Stimulated activated memory B cell treated with anti-CD40 and anti-IgM and Interleukin-4, amounts not matched to agents 10 μg/mL and 1 μg/mL and 100 μg/mL, for 72 hours (primary cell): ENCODE results near the gene RAB3B.
"Not testable (repeated sequence)": the region's sequence is repeated elsewhere in the genome, so short reads cannot be mapped to it uniquely, and the experiment has no call there.

Experiments
- ATAC-seq: fragments of 150-1000 bp; cut with Tn5 transposase; 2 replicates; pipeline ENCODE4 v1.10.0; 2021
- H3K27ac Mint-ChIP-seq: one replicate; pipeline ENCODE4 v1.8.0; 2022; ENCODE audit warnings: mild to moderate bottlenecking, mixed read lengths
- H3K27me3 Mint-ChIP-seq: one replicate; pipeline ENCODE4 v1.8.0; 2022; ENCODE audit warnings: mixed read lengths
- H3K36me3 Mint-ChIP-seq: one replicate; pipeline ENCODE4 v1.8.0; 2022; ENCODE audit warnings: mixed read lengths
- H3K4me1 Mint-ChIP-seq: one replicate; pipeline ENCODE4 v1.8.0; 2022; ENCODE audit warnings: mixed read lengths
- H3K4me3 Mint-ChIP-seq: one replicate; pipeline ENCODE4 v1.8.0; 2022; ENCODE audit warnings: mild to moderate bottlenecking, moderate library complexity, mixed read lengths
- H3K9me3 Mint-ChIP-seq: one replicate; pipeline ENCODE4 v1.8.0; 2022; ENCODE audit warnings: mixed read lengths

Gene RAB3B

GRCh38 chr1:51968632-51969031, 21.9 kb downstream of the RAB3B start:
- no peaks in the 10 kb centered on the region for H3K9me3 Mint-ChIP-seq
- no peak overlapping the region for H3K27ac Mint-ChIP-seq
- no peaks in the 10 kb centered on the region for H3K36me3 Mint-ChIP-seq
- no peak overlapping the region for H3K4me3 Mint-ChIP-seq
- no peaks in the 10 kb centered on the region for H3K4me1 Mint-ChIP-seq
- peaks cover 13% of the 10 kb centered on the region for H3K27me3 Mint-ChIP-seq
- no peak for ATAC-seq

DNA sequence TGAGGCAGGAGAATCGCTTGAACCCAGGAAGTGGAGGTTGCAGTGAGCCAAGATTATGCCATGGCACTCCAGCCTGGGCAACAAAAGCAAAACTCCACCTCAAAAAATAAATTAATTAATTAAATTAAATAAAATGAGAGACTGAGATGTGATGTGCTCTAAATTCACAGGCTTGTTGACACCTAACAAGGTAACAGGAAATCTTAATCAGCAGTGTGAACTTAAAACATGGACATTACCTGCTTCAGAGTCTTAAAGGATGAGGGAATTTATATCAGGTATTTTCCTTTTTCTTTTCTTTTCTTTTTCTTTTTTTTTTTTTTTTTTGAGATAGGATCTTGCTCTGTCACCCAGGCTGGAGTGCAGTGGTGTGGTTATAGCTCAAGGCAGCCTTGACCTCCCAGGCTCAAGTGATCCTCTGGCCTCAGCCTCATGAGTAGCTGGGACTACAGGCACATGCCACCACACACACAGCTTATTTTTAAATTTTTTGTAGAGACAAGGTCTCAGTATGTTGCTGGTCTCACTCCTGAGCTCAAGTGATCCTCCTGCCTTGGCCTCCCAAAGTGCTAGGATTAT, 23.2 kb downstream of the RAB3B start:
- not testable (repeated sequence) for H3K4me1 Mint-ChIP-seq, H3K4me3 Mint-ChIP-seq, H3K9me3 Mint-ChIP-seq, ATAC-seq, H3K36me3 Mint-ChIP-seq, H3K27ac Mint-ChIP-seq
- H3K27me3 Mint-ChIP-seq, result peaks cover 13% of the 10 kb centered on the region

GRCh38 chr1:51966559-51966958, 23.9 kb downstream of the RAB3B start:
- Mint-ChIP-seq H3K27ac (no peak overlapping the region), H3K4me1 (no peaks in the 10 kb centered on the region), H3K9me3 (no peaks in the 10 kb centered on the region), H3K27me3 (peaks cover 13% of the 10 kb centered on the region), H3K4me3 (no peak overlapping the region), H3K36me3 (no peaks in the 10 kb centered on the region)
- no peak for ATAC-seq

- no peak overlapping the region for H3K4me3 Mint-ChIP-seq
Measured at GRCh38 chr1:51964309-51964696, 26.2 kb downstream of the RAB3B start.

DNA sequence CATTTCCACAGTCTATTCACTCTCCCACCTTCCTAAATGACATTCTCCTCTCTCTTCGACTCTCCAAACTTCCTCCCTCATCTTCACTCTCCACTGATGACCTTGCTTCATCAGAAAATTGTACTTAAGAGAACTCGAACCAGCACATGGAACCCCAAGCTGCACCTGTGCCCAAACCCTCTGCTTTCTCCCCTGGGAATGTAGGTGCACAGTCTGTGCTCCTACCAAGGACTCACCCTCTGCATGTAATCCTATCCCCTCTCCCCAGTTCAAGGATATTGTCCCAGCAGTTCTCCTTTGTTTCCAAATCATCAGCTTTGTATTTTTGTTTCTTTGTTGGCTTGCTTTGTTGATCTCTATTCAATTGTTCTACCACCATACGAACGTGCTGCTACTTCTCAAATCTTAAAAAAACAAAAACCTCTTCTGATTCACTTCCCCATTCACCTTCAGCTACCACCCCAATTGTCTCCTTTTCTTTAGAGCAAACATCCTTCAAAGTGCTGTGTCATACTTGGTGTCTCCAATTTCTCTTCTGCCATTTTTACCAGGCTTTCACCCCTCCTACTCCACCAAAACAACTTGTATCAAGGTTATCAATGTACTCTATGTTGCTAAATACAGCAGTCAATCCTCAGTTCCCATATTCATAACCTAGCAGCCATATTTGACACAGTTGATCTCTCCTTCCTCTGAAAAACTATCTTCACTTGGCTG, 26.8 kb downstream of the RAB3B start:
- peaks cover 5% of the 10 kb centered on the region for H3K4me1 Mint-ChIP-seq
- no peak overlapping the region for H3K4me3 Mint-ChIP-seq
- H3K9me3 Mint-ChIP-seq, result no peaks in the 10 kb centered on the region
- no peaks in the 10 kb centered on the region for H3K36me3 Mint-ChIP-seq
- no peak overlapping the region for H3K27ac Mint-ChIP-seq
- peak; percentile 86 for ATAC-seq
- peaks cover 15% of the 10 kb centered on the region for H3K27me3 Mint-ChIP-seq

More at GRCh38 chr1:51964309-51964696, 26.2 kb downstream of the RAB3B start:
- peaks cover 9% of the 10 kb centered on the region for H3K27me3 Mint-ChIP-seq
- no peaks in the 10 kb centered on the region for H3K9me3 Mint-ChIP-seq
- ATAC-seq, result no peak
- no peak overlapping the region for H3K27ac Mint-ChIP-seq
- H3K4me1 Mint-ChIP-seq, result peaks cover 5% of the 10 kb centered on the region
- no peaks in the 10 kb centered on the region for H3K36me3 Mint-ChIP-seq

GRCh38 chr1:51962486-51963356, 27.8 kb downstream of the RAB3B start:
- Mint-ChIP-seq H3K9me3 (no peaks in the 10 kb centered on the region), H3K4me1 (peaks cover 5% of the 10 kb centered on the region), H3K27me3 (peaks cover 18% of the 10 kb centered on the region), H3K4me3 (no peak overlapping the region), H3K27ac (no peak overlapping the region), H3K36me3 (no peaks in the 10 kb centered on the region)
- no peak for ATAC-seq

- ATAC-seq, result no peak
- peaks cover 5% of the 10 kb centered on the region for H3K4me1 Mint-ChIP-seq
- no peaks in the 10 kb centered on the region for H3K36me3 Mint-ChIP-seq
- H3K27me3 Mint-ChIP-seq, result peaks cover 18% of the 10 kb centered on the region
- H3K4me3 Mint-ChIP-seq, result no peak overlapping the region
- H3K27ac Mint-ChIP-seq, result no peak overlapping the region
- H3K9me3 Mint-ChIP-seq, result no peaks in the 10 kb centered on the region
Measured at GRCh38 chr1:51961954-51962353, 28.5 kb downstream of the RAB3B start.

GRCh38 chr1:51961231-51961630, 29.3 kb downstream of the RAB3B start:
- Mint-ChIP-seq H3K4me3 (no peak overlapping the region), H3K4me1 (peaks cover 11% of the 10 kb centered on the region), H3K36me3 (no peaks in the 10 kb centered on the region), H3K27ac (no peak overlapping the region), H3K9me3 (no peaks in the 10 kb centered on the region), H3K27me3 (peaks cover 18% of the 10 kb centered on the region)
- ATAC-seq, result no peak

GRCh38 chr1:51960262-51960661, 30.2 kb downstream of the RAB3B start:
- Mint-ChIP-seq H3K4me3 (no peak overlapping the region), H3K36me3 (no peaks in the 10 kb centered on the region), H3K4me1 (peaks cover 20% of the 10 kb centered on the region), H3K27me3 (peaks cover 18% of the 10 kb centered on the region), H3K9me3 (no peaks in the 10 kb centered on the region), H3K27ac (peak overlapping the region; percentile 16)
- no peak for ATAC-seq

- Mint-ChIP-seq H3K36me3 (no peaks in the 10 kb centered on the region), H3K4me3 (no peak overlapping the region), H3K4me1 (peaks cover 24% of the 10 kb centered on the region), H3K27ac (no peak overlapping the region), H3K27me3 (peaks cover 18% of the 10 kb centered on the region), H3K9me3 (no peaks in the 10 kb centered on the region)
- ATAC-seq, result no peak
Measured at GRCh38 chr1:51958824-51959223, 31.7 kb downstream of the RAB3B start.

DNA sequence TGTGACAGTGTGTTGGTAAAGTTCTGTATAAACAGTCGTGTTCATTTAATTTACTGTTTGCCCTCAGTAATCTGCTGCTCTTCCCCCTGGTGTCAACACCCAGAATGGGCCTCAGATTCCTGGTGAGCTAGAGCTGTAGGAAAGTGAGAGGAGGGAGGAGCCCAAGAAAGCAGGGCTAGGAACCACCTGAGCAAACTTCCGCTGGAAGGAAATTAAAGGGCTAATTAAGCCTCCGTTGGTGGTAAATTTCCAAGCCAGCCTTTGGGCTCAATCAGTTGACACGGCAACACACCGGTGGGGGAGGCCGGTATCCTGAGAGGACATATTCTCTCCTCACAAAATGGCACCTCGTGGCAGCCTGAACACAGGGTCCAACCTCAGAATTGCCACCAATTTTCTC, 32.9 kb downstream of the RAB3B start:
- no peak overlapping the region for H3K27ac Mint-ChIP-seq
- no peak overlapping the region for H3K4me3 Mint-ChIP-seq
- H3K36me3 Mint-ChIP-seq, result no peaks in the 10 kb centered on the region
- no peaks in the 10 kb centered on the region for H3K9me3 Mint-ChIP-seq
- H3K27me3 Mint-ChIP-seq, result peaks cover 18% of the 10 kb centered on the region
- peaks cover 36% of the 10 kb centered on the region for H3K4me1 Mint-ChIP-seq
- ATAC-seq, result no peak

GRCh38 chr1:51956528-51957509, 33.7 kb downstream of the RAB3B start:
- no peaks in the 10 kb centered on the region for H3K9me3 Mint-ChIP-seq
- ATAC-seq, result no peak
- H3K36me3 Mint-ChIP-seq, result no peaks in the 10 kb centered on the region
- H3K4me1 Mint-ChIP-seq, result peaks cover 42% of the 10 kb centered on the region
- H3K27me3 Mint-ChIP-seq, result peaks cover 18% of the 10 kb centered on the region
- no peak overlapping the region for H3K4me3 Mint-ChIP-seq
- H3K27ac Mint-ChIP-seq, result no peak overlapping the region

GRCh38 chr1:51955797-51956527, 34.5 kb downstream of the RAB3B start:
- no peak for ATAC-seq
- H3K9me3 Mint-ChIP-seq, result no peaks in the 10 kb centered on the region
- H3K4me3 Mint-ChIP-seq, result no peak overlapping the region
- H3K27ac Mint-ChIP-seq, result no peak overlapping the region
- peaks cover 39% of the 10 kb centered on the region for H3K4me1 Mint-ChIP-seq
- peaks cover 18% of the 10 kb centered on the region for H3K27me3 Mint-ChIP-seq
- H3K36me3 Mint-ChIP-seq, result no peaks in the 10 kb centered on the region

GRCh38 chr1:51954783-51955182, 35.7 kb downstream of the RAB3B start:
- Mint-ChIP-seq H3K4me3 (no peak overlapping the region), H3K27ac (no peak overlapping the region), H3K27me3 (peaks cover 14% of the 10 kb centered on the region), H3K36me3 (no peaks in the 10 kb centered on the region), H3K9me3 (peaks cover 2% of the 10 kb centered on the region), H3K4me1 (peaks cover 37% of the 10 kb centered on the region)
- ATAC-seq, result no peak
